Mesenteric fat pad (tissue), 1 donor: ENCODE data around the gene CNTN4. TPM values are rescaled to one million over a fixed set of nuclear protein-coding genes. Genes with fewer than 3 reads are reported as not detected.

ENCODE experiments used
- DNase-seq: peaks from one replicate; pipeline ENCODE4 v3.0.0-alpha.2; 2020; ENCODE audit warnings: low spot score
- total RNA-seq: library from RNA; stranded (reverse); fragmentation: NEBNext Ultra II Directional; extraction: Animal tissue kit (Norgen Biotek cat#: 25700); gene quantifications from one replicate; pipeline ENCODE4 v1.2.1, GENCODE V29; 2021
- donor health status: DM: yes; HTN: yes; CAD: no.

CNTN4 gene
- total RNA-seq, 1 donor from 2014 or later: 3.8 TPM

- no peak for DNase-seq
These were observed 50.1 kb downstream of the CNTN4 start for GRCh38 chr3:2148561-2149340.

- DNase-seq: no peak
These were observed 54.4 kb downstream of the CNTN4 start for GRCh38 chr3:2153053-2153452.

- no peak for DNase-seq
These were observed 54.9 kb downstream of the CNTN4 start for GRCh38 chr3:2153547-2153946.

- no peak for DNase-seq
These were observed 56.0 kb downstream of the CNTN4 start for GRCh38 chr3:2154621-2155020.

- no peak for DNase-seq
These were observed 57.7 kb downstream of the CNTN4 start for GRCh38 chr3:2156244-2156847.

- no peak for DNase-seq
These were observed 60.2 kb downstream of the CNTN4 start for GRCh38 chr3:2158828-2159227.

GRCh38 chr3:2166552-2166951, 67.9 kb downstream of the CNTN4 start:
- DNase-seq: no peak

- no peak for DNase-seq
These were observed 74.0 kb downstream of the CNTN4 start for GRCh38 chr3:2172561-2173171.

GRCh38 chr3:2180634-2181033, 82.0 kb downstream of the CNTN4 start:
- DNase-seq: no peak

- DNase-seq: no peak
These were observed 100.2 kb downstream of the CNTN4 start for GRCh38 chr3:2198776-2199279.

GRCh38 chr3:2204054-2204453, 105.4 kb downstream of the CNTN4 start:
- no peak for DNase-seq

GRCh38 chr3:2205692-2206091, 107.0 kb downstream of the CNTN4 start:
- no peak for DNase-seq

- no peak for DNase-seq
These were observed 107.9 kb downstream of the CNTN4 start for GRCh38 chr3:2206536-2206935.

GRCh38 chr3:2211568-2211967, 112.9 kb downstream of the CNTN4 start:
- no peak for DNase-seq

GRCh38 chr3:2212206-2212605, 113.5 kb downstream of the CNTN4 start:
- no peak for DNase-seq

GRCh38 chr3:2218375-2218774, 119.7 kb downstream of the CNTN4 start:
- no peak for DNase-seq

GRCh38 chr3:2218816-2219215, 120.2 kb downstream of the CNTN4 start:
- no peak for DNase-seq

GRCh38 chr3:2236203-2236602, 137.5 kb downstream of the CNTN4 start:
- no peak for DNase-seq

- no peak for DNase-seq
These were observed 145.5 kb downstream of the CNTN4 start for GRCh38 chr3:2244137-2244536.

GRCh38 chr3:2246873-2247648, 148.4 kb downstream of the CNTN4 start:
- no peak for DNase-seq

- DNase-seq: no peak
These were observed 149.2 kb downstream of the CNTN4 start for GRCh38 chr3:2247831-2248230.

- no peak for DNase-seq
These were observed 152.1 kb downstream of the CNTN4 start for GRCh38 chr3:2250783-2251182.
